Panc1 (cell line): ENCODE results near the gene RIMBP3C. TPM values are rescaled to one million over a fixed set of nuclear protein-coding genes. Genes with fewer than 3 reads are reported as not detected.
"Not testable (repeated sequence)": the region's sequence is repeated elsewhere in the genome, so short reads cannot be mapped to it uniquely, and the experiment has no call there.

Experiments used
- ATAC-seq: fragments of 200-7000 bp; cut with Tn5 transposase; 2 replicates; pipeline ENCODE4 v1.9.1; 2020; ENCODE audit warnings: mild to moderate bottlenecking, moderate library complexity
- BruUV-seq: library from RNA; stranded (reverse); fragments of 400-500 nt; replicated peaks from 2 replicates; lab custom pipeline; 2021; lab: Mats Ljungman, UMichigan
- CTCF ChIA-PET: fragments of 300-600 bp; sonication (Branson Sonifier 250); formaldehyde crosslinking; loops from one replicate; lab custom pipeline; 2022; ENCODE audit warnings: antibody characterized with exemption; lab: Charles Lee
- POLR2A ChIA-PET: fragments of 300-600 bp; sonication (Branson Sonifier 250); formaldehyde crosslinking; loops from one replicate; lab custom pipeline; 2022; ENCODE audit warnings: antibody characterized with exemption; lab: Charles Lee
- DNase-seq: peaks from one replicate; pipeline ENCODE4 v3.0.0-alpha.2; 2010; ENCODE audit warnings: low read depth, low spot score
- H3K27ac ChIP-seq: 2 replicates; pipeline ENCODE4 v1.5.1; 2011; ENCODE audit warnings: mild to moderate bottlenecking, low read length, inconsistent platforms
- H3K27me3 ChIP-seq: fragments of 200-500 bp; sonication (Bioruptor generic); 2 replicates; pipeline ENCODE4 v1.6.0; 2014; ENCODE audit warnings: low read length, inconsistent platforms; ENCODE audit not compliant: control insufficient read depth, insufficient read depth
- H3K36me3 ChIP-seq: fragments of 200-500 bp; sonication (Bioruptor generic); 2 replicates; pipeline ENCODE4 v1.5.1; 2014; ENCODE audit warnings: inconsistent platforms, mild to moderate bottlenecking, low read length, moderate library complexity; ENCODE audit not compliant: control insufficient read depth, insufficient read depth
- H3K4me1 ChIP-seq: 2 replicates; pipeline ENCODE4 v1.5.1; 2011; ENCODE audit warnings: inconsistent platforms, mild to moderate bottlenecking, low read length, moderate library complexity; ENCODE audit not compliant: control insufficient read depth, insufficient read depth
- H3K4me3 ChIP-seq, 2 experiments: 2 replicates each; pipeline ENCODE4 v1.5.1; 2011 to 2012; ENCODE audit warnings: low read depth in 2 of 2, low read length in 2 of 2, mild to moderate bottlenecking in 2 of 2, inconsistent platforms in 1 of 2, moderate library complexity in 1 of 2
- H3K9me3 ChIP-seq: fragments of 200-500 bp; sonication (Bioruptor generic); 2 replicates; pipeline ENCODE4 v1.5.1; 2014; ENCODE audit warnings: low read depth, mild to moderate bottlenecking, inconsistent platforms, low read length, moderate library complexity; ENCODE audit not compliant: control insufficient read depth, insufficient read depth
- POLR2AphosphoS5 ChIP-seq: IDR thresholded peaks from 2 replicates; pipeline ENCODE4 v1.6.1; 2012; ENCODE audit warnings: mild to moderate bottlenecking, low read depth, low read length, moderate library complexity
- SIN3A ChIP-seq: IDR thresholded peaks from 2 replicates; pipeline ENCODE4 v1.6.1; 2012; ENCODE audit warnings: low read depth, mild to moderate bottlenecking, low read length, moderate library complexity, borderline replicate concordance; ENCODE audit not compliant: insufficient read depth
- TCF7L2 ChIP-seq: IDR thresholded peaks from 2 replicates; pipeline ENCODE4 v1.6.1; 2011; ENCODE audit warnings: mild to moderate bottlenecking, low read depth, low read length, inconsistent platforms
- in situ Hi-C: cut with HindIII; loops from 2 replicates; pipeline ENCODE4 v1.10.0; 2016; ENCODE audit warnings: low sequenced_read_pairs, low pct_unique_long_range_greater_than_20kb
- intact Hi-C: fragments of 100-400 bp; cut with micrococcal nuclease; formaldehyde crosslinking; loops from one replicate; pipeline ENCODE4 v1.10.0; 2022; ENCODE audit not compliant: unreplicated experiment
- total RNA-seq: library from RNA; stranded (reverse); gene quantifications from one replicate; pipeline ENCODE4 v1.2.1, GENCODE V29; 2021; ENCODE audit not compliant: unreplicated experiment
- TF ChIP-seq, protein P1 (sequence below), 2 experiments: IDR thresholded peaks; 2 replicates each; pipeline ENCODE4 v1.6.1; 2011 to 2012; ENCODE audit warnings: low read depth in 2 of 2, control low read depth in 1 of 2, low read length in 1 of 2, mild to moderate bottlenecking in 1 of 2, moderate library complexity in 1 of 2; ENCODE audit not compliant: insufficient read depth in 1 of 2
- TF ChIP-seq, protein P2 (sequence below): fragments of 450-650 bp; IDR thresholded peaks from 2 replicates; pipeline ENCODE4 v1.5.1; 2017; ENCODE audit warnings: mild to moderate bottlenecking

Gene RIMBP3C
- total RNA-seq, 1 experiment from 2014 or later: 0.90 TPM

DNA sequence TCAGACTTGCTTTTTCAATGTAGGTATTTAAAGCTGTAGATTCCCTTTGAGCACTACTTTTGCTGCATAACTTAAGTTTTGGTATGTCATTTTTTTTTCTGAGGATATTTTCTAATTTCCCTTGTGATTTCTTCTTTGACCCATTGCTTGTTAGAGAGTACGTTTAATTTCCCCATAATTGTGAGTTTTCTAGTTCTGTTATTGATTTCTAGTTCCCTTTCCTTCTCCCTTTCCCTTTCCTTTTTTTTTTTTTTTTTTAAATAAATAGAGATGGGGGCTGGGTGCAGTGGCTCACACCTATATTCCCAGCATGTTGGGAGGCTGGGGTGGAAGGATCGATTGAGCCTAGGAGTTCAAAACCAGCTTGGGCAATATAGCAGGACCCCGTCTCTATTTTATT is 47.0 kb upstream of the RIMBP3C start:
- no peak overlapping the region for H3K27ac ChIP-seq
- H3K9me3 ChIP-seq: no peaks in the 10 kb centered on the region
- no peak for DNase-seq
- intact Hi-C loops (loop anchor here (10.0 kb wide), 1 partner anchor 46 kb away; the partner anchor contains the start of gene SDF2L1), in situ Hi-C loops (no loop called here)
- TF ChIP-seq SIN3A (no peak), TCF7L2 (no peak), POLR2AphosphoS5 (no peak)
- TF ChIP-seq, protein P1, sequence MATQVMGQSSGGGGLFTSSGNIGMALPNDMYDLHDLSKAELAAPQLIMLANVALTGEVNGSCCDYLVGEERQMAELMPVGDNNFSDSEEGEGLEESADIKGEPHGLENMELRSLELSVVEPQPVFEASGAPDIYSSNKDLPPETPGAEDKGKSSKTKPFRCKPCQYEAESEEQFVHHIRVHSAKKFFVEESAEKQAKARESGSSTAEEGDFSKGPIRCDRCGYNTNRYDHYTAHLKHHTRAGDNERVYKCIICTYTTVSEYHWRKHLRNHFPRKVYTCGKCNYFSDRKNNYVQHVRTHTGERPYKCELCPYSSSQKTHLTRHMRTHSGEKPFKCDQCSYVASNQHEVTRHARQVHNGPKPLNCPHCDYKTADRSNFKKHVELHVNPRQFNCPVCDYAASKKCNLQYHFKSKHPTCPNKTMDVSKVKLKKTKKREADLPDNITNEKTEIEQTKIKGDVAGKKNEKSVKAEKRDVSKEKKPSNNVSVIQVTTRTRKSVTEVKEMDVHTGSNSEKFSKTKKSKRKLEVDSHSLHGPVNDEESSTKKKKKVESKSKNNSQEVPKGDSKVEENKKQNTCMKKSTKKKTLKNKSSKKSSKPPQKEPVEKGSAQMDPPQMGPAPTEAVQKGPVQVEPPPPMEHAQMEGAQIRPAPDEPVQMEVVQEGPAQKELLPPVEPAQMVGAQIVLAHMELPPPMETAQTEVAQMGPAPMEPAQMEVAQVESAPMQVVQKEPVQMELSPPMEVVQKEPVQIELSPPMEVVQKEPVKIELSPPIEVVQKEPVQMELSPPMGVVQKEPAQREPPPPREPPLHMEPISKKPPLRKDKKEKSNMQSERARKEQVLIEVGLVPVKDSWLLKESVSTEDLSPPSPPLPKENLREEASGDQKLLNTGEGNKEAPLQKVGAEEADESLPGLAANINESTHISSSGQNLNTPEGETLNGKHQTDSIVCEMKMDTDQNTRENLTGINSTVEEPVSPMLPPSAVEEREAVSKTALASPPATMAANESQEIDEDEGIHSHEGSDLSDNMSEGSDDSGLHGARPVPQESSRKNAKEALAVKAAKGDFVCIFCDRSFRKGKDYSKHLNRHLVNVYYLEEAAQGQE (IDR thresholded peaks at IDR 0.05; ENCODE audit: insufficient read depth in 1 of 2, low read depth in 2 of 2, low read length in 1 of 2): no peak
- TF ChIP-seq, protein P2, sequence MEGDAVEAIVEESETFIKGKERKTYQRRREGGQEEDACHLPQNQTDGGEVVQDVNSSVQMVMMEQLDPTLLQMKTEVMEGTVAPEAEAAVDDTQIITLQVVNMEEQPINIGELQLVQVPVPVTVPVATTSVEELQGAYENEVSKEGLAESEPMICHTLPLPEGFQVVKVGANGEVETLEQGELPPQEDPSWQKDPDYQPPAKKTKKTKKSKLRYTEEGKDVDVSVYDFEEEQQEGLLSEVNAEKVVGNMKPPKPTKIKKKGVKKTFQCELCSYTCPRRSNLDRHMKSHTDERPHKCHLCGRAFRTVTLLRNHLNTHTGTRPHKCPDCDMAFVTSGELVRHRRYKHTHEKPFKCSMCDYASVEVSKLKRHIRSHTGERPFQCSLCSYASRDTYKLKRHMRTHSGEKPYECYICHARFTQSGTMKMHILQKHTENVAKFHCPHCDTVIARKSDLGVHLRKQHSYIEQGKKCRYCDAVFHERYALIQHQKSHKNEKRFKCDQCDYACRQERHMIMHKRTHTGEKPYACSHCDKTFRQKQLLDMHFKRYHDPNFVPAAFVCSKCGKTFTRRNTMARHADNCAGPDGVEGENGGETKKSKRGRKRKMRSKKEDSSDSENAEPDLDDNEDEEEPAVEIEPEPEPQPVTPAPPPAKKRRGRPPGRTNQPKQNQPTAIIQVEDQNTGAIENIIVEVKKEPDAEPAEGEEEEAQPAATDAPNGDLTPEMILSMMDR: no peak
- H3K36me3 ChIP-seq: no peaks in the 10 kb centered on the region
- H3K27me3 ChIP-seq: no peaks in the 10 kb centered on the region
- BruUV-seq: no TSS peak
- ChIA-PET POLR2A (interaction anchor here (0.6 kb wide), 1 partner anchor 9 kb away, joined by 7 read pairs; no protein-coding TSS in a partner anchor), CTCF (interaction anchor here (0.6 kb wide), 1 partner anchor 9 kb away, joined by 12 read pairs; no protein-coding TSS in a partner anchor)
- H3K4me3 ChIP-seq: no peak overlapping the region
- no peak for ATAC-seq
- no peaks in the 10 kb centered on the region; the same call in none of the 2 replicates for H3K4me1 ChIP-seq

DNA sequence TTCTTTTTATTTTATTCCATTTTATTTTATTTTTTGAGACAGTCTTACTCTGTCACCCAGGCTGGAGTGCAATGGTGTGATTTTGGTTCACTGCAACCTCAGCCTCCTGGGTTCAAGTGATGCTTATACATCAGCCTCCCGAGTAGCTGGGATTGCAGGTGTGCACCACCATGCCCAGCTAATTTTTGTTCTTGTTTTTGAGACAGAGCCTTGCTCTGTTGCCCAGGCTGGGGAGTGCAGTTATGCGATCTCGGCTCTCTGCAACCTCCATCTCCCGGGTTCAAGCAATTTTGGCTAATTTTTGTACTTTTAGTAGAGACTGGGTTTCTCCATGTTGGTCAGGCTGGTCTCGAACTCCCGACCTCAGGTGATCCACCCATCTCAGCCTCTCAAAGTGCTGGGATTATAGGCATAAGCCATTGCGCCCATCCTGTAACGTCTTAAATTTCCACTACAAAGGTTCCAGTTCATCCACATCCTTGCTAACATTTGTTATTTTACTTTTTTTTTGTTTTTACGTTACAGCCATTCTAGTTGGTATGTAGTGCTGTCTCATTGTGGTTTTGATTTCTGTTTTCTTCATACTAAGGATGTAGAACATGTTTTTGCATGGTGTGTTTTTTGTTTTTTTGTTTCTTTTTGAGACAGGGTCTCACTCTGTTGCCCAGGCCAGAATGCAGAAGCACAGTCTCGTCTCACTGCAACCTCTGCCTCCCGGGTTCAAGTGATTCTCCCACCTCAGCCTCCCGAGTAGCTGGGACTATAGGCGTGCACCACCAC is 45.3 kb upstream of the RIMBP3C start:
- H3K4me1 ChIP-seq, CTCF ChIA-PET, ATAC-seq, BruUV-seq, H3K9me3 ChIP-seq, H3K27ac ChIP-seq, DNase-seq, in situ Hi-C loops, H3K4me3 ChIP-seq, H3K36me3 ChIP-seq, H3K27me3 ChIP-seq, POLR2A ChIA-PET: not testable (repeated sequence)
- intact Hi-C loops: loop anchor here (10.0 kb wide), 1 partner anchor 48 kb away; the partner anchor contains the start of gene SDF2L1
